CD4-positive, alpha-beta T cell (primary cell): ENCODE results near the gene COA7. TPM values are rescaled to one million over a fixed set of nuclear protein-coding genes. Genes with fewer than 3 reads are reported as not detected.
A peak's percentile ranks its signal among the peaks of the same experiment; 100 is the strongest.
"Not testable (repeated sequence)": the region's sequence is repeated elsewhere in the genome, so short reads cannot be mapped to it uniquely, and the experiment has no call there.

Experiments
- ATAC-seq: fragments of 200-7000 bp; cut with Tn5 transposase; one replicate; pipeline ENCODE4 v1.10.0; 2022; ENCODE audit warnings: mild to moderate bottlenecking; ENCODE audit not compliant: poor library complexity
- CTCF ChIA-PET: fragments of 350-600 bp; sonication (Branson Sonifier 250); formaldehyde crosslinking; loops from one replicate; lab custom pipeline; 2021; ENCODE audit warnings: antibody characterized with exemption, inconsistent platforms; lab: Charles Lee
- POLR2A ChIA-PET: fragments of 350-600 bp; sonication (Branson Sonifier 250); formaldehyde crosslinking; loops from one replicate; lab custom pipeline; 2021; ENCODE audit warnings: antibody characterized with exemption, inconsistent platforms; lab: Charles Lee
- DNase-seq, 14 experiments: peaks; one replicate each; pipeline ENCODE4 v3.0.0-alpha.2; 2013 to 2020; ENCODE audit warnings: mixed read lengths in 2 of 14
- H3K27ac ChIP-seq, 2 donors: one replicate each; pipeline versions ENCODE4 v1.5.1 to v1.7.0; 2013; ENCODE audit warnings: low read length in 2 of 2, low read depth in 1 of 2, mild to moderate bottlenecking in 1 of 2
- H3K27me3 ChIP-seq, 2 experiments: 1 replicate in 1 of 2; 2 replicates in 1 of 2; pipeline versions ENCODE4 v1.6.1 to v1.7.0; 2013; ENCODE audit warnings: low read length in 2 of 2, control low read depth in 1 of 2, mild to moderate bottlenecking in 1 of 2, moderate library complexity in 1 of 2; ENCODE audit not compliant: insufficient read depth in 2 of 2, control insufficient read depth in 1 of 2
- H3K36me3 ChIP-seq: one replicate; pipeline ENCODE4 v1.6.1; 2013; ENCODE audit warnings: low read length, control low read depth; ENCODE audit not compliant: insufficient read depth
- H3K4me1 ChIP-seq: one replicate; pipeline ENCODE4 v1.6.1; 2013; ENCODE audit warnings: low read length, control low read depth; ENCODE audit not compliant: insufficient read depth
- H3K4me3 ChIP-seq: one replicate; pipeline ENCODE4 v1.5.1; 2013; ENCODE audit warnings: mild to moderate bottlenecking, low read length, moderate library complexity
- H3K9me3 ChIP-seq, 2 experiments: 1 replicate in 1 of 2; 2 replicates in 1 of 2; pipeline versions ENCODE4 v1.6.1 to v1.7.0; 2013; ENCODE audit warnings: low read length in 2 of 2, mild to moderate bottlenecking in 2 of 2, control low read depth in 1 of 2, moderate library complexity in 1 of 2; ENCODE audit not compliant: control insufficient read depth in 1 of 2, insufficient read depth in 1 of 2
- H3K27ac Mint-ChIP-seq: one replicate; pipeline ENCODE4 v1.8.0; 2020; ENCODE audit warnings: mixed read lengths
- H3K27me3 Mint-ChIP-seq: one replicate; pipeline ENCODE4 v1.8.0; 2021; ENCODE audit warnings: mixed read lengths
- H3K36me3 Mint-ChIP-seq: one replicate; pipeline ENCODE4 v1.8.0; 2021; ENCODE audit warnings: low read depth, mixed read lengths
- H3K4me1 Mint-ChIP-seq: one replicate; pipeline ENCODE4 v1.8.0; 2021; ENCODE audit warnings: low read depth, mixed read lengths
- H3K4me3 Mint-ChIP-seq: one replicate; pipeline ENCODE4 v1.8.0; 2020; ENCODE audit warnings: mild to moderate bottlenecking, mixed read lengths
- H3K9me3 Mint-ChIP-seq: one replicate; pipeline ENCODE4 v1.8.0; 2020; ENCODE audit warnings: mixed read lengths
- intact Hi-C, 2 experiments: fragments of 100-400 bp; cut with DNase I in 1 of 2; cut with micrococcal nuclease in 1 of 2; formaldehyde crosslinking; loops; one replicate each; pipeline versions ENCODE4 v1.15.1 to v1.9.0; 2023 to 2025; cut with DNase I, micrococcal nuclease
- total RNA-seq, 174 experiments: library from RNA in 2 of 174; stranded (reverse) in 2 of 174; gene quantifications; one replicate each; pipeline ENCODE4 v1.2.3 and lab custom pipeline; 2021 to 2026
- TF ChIP-seq, protein P1 (sequence below): fragments of 200-600 bp; IDR thresholded peaks from one replicate; pipeline ENCODE4 v1.8.0; 2022; ENCODE audit warnings: antibody characterized with exemption, mild to moderate bottlenecking

COA7 gene
- total RNA-seq, 2 experiments from 2014 or later = 0.99 to 1.1 TPM

DNA sequence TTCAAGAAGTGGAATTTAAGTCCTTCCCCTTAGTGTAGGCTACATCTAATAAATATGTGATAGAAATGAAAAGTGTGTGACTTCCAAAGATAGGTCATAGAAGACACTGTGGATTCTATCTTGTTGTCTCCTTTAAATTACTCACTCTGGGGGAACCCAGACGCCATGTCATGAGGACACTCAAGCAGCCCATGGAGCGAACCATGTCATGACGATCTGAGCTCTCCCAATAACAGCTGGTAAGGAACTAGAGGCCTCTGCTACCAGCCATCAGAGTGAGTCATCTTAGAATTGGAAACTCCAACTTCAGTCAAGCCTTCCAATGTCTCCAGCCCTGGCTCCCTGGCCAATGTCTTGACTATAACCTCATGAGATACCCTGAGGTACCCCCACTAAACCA lies 6.3 kb downstream of the COA7 start:
- TF ChIP-seq, protein P1, sequence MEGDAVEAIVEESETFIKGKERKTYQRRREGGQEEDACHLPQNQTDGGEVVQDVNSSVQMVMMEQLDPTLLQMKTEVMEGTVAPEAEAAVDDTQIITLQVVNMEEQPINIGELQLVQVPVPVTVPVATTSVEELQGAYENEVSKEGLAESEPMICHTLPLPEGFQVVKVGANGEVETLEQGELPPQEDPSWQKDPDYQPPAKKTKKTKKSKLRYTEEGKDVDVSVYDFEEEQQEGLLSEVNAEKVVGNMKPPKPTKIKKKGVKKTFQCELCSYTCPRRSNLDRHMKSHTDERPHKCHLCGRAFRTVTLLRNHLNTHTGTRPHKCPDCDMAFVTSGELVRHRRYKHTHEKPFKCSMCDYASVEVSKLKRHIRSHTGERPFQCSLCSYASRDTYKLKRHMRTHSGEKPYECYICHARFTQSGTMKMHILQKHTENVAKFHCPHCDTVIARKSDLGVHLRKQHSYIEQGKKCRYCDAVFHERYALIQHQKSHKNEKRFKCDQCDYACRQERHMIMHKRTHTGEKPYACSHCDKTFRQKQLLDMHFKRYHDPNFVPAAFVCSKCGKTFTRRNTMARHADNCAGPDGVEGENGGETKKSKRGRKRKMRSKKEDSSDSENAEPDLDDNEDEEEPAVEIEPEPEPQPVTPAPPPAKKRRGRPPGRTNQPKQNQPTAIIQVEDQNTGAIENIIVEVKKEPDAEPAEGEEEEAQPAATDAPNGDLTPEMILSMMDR = no peak
- Mint-ChIP-seq H3K36me3 (peaks cover 20% of the 10 kb centered on the region), H3K27me3 (no peaks in the 10 kb centered on the region), H3K9me3 (no peaks in the 10 kb centered on the region), H3K27ac (no peak overlapping the region), H3K4me1 (no peaks in the 10 kb centered on the region), H3K4me3 (no peak overlapping the region)
- Histone ChIP-seq H3K4me1 (no peaks in the 10 kb centered on the region), H3K27me3 (no peaks in the 10 kb centered on the region), H3K9me3 (no peaks in the 10 kb centered on the region), H3K27ac (no peak overlapping the region), H3K4me3 (no peak overlapping the region), H3K36me3 (peaks cover 26% of the 10 kb centered on the region)
- intact Hi-C loops = no loop called here
- CTCF ChIA-PET = no interaction called here
- peak in 1 of 14 experiments; percentile 35 for DNase-seq
- ATAC-seq = no peak
- POLR2A ChIA-PET = interaction anchor here (0.6 kb wide), 1 partner anchor 12 kb away, joined by 3 read pairs; no protein-coding TSS in a partner anchor

DNA sequence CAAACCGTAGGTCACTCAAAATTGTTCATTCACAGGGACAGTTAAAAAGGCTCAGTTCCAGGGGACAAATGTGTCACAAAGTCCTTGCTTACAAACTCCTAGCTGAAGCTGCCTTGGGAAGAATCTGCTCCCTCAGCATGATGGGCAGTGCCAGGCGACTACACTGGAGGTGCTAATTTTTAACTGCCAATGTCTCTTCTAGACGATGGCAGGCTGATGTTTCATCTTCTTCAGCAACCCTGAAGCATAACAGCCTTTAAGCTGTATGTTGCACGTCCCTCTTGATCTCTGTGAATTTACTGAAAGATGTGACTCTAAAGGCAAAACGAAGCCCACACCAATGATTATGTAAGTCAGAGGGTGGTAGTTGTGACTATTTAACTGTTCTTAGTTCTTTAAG lies 11.3 kb downstream of the COA7 start:
- DNase-seq = no peak
- ChIA-PET POLR2A (interaction anchor here (0.5 to 1.9 kb wide), 13 partner anchors 16 to 600 kb away, joined by 3 to 8 read pairs (median 3); partner anchors contain the start of genes CC2D1B, ORC1, PRPF38A and SHISAL2A), CTCF (interaction anchor here (0.6 to 2.0 kb wide), 26 partner anchors 11 to 790 kb away, joined by 3 to 8 read pairs (median 4); partner anchors contain the start of genes COA7, ORC1, PRPF38A and SHISAL2A)
- Mint-ChIP-seq H3K36me3 (peaks cover 29% of the 10 kb centered on the region), H3K27ac (no peak overlapping the region), H3K4me1 (peaks cover 9% of the 10 kb centered on the region), H3K27me3 (no peaks in the 10 kb centered on the region), H3K4me3 (no peak overlapping the region), H3K9me3 (no peaks in the 10 kb centered on the region)
- Histone ChIP-seq H3K4me1 (peaks cover 9% of the 10 kb centered on the region), H3K27me3 (no peaks in the 10 kb centered on the region), H3K27ac (no peak overlapping the region), H3K36me3 (peaks cover 18% of the 10 kb centered on the region), H3K9me3 (peaks cover 0 to 4% of the 10 kb centered on the region in 2 experiments), H3K4me3 (no peak overlapping the region)
- TF ChIP-seq, protein P1 = no peak
- no peak for ATAC-seq
- intact Hi-C loops = loop anchor here (1.0 to 10.0 kb wide), 12 partner anchors 50 to 790 kb away; partner anchors contain the start of genes ORC1 (in 2 of the 2), PRPF38A (in 2 of the 2), TUT4 (in 2 of the 2) and ZFYVE9 (in 2 of the 2)

DNA sequence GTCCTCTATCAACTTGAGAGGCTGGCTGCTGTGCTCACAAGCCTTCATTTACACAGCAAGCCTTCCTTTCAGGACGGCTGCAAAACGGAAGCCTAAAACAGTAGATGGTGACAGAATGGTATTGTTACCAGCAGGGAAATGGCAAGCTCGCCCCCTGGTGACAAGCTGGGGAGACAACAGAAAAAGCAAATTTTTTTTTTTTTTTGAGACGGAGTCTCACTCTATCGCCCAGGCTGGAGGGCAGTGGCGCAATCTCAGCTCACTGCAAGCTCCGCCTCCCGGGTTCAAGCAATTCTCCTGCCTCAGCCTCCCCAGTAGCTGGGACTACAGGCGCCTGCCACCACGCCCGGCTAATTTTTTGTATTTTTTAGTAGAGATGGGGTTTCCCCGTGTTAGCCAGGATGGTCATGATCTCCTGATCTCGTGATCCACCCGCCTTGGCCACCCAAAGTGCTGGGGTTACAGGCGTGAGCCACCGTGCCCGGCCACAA lies 11.8 kb downstream of the COA7 start:
- H3K4me1 ChIP-seq, H3K9me3 ChIP-seq, H3K27me3 ChIP-seq, H3K27me3 Mint-ChIP-seq, H3K4me3 ChIP-seq, H3K4me1 Mint-ChIP-seq, H3K9me3 Mint-ChIP-seq, H3K4me3 Mint-ChIP-seq, H3K27ac ChIP-seq: not testable (repeated sequence)
- ATAC-seq (peak; percentile 99), DNase-seq (peak; percentile 66 to 91 (median 77))
- peaks cover 26% of the 10 kb centered on the region for H3K36me3 Mint-ChIP-seq
- intact Hi-C loops = loop anchor here (1.0 to 10.0 kb wide), 12 partner anchors 50 to 790 kb away; partner anchors contain the start of genes ORC1 (in 2 of the 2), PRPF38A (in 2 of the 2), TUT4 (in 2 of the 2) and ZFYVE9 (in 2 of the 2)
- TF ChIP-seq, protein P1 = peak; percentile 77
- ChIA-PET CTCF (interaction anchor here (0.6 to 2.0 kb wide), 26 partner anchors 11 to 789 kb away, joined by 3 to 8 read pairs (median 4); partner anchors contain the start of genes COA7, ORC1, PRPF38A and SHISAL2A), POLR2A (interaction anchor here (0.5 to 1.9 kb wide), 17 partner anchors 17 to 600 kb away, joined by 3 to 8 read pairs (median 3); partner anchors contain the start of genes CC2D1B, ORC1, PRPF38A and SHISAL2A)
- peak overlapping the region; percentile 57 for H3K27ac Mint-ChIP-seq
- peaks cover 15% of the 10 kb centered on the region for H3K36me3 ChIP-seq
